IPS DF 6.9 (cell line): ENCODE results near the gene PIGA.
"Not testable (repeated sequence)": the region's sequence is repeated elsewhere in the genome, so short reads cannot be mapped to it uniquely, and the experiment has no call there.

ENCODE experiments used
- DNase-seq: peaks from one replicate; pipeline ENCODE4 v3.0.0-alpha.2; 2013; ENCODE audit warnings: low read depth, low spot score
- H3K27ac ChIP-seq: one replicate; pipeline ENCODE4 v1.5.1; 2013; ENCODE audit warnings: low read length, control low read depth
- H3K27me3 ChIP-seq: 2 replicates; pipeline ENCODE4 v1.6.1; 2013; ENCODE audit warnings: mild to moderate bottlenecking, low read length; ENCODE audit not compliant: control insufficient read depth, insufficient read depth
- H3K36me3 ChIP-seq: 2 replicates; pipeline ENCODE4 v1.6.1; 2013; ENCODE audit warnings: low read length; ENCODE audit not compliant: control insufficient read depth, insufficient read depth
- H3K4me1 ChIP-seq: 2 replicates; pipeline ENCODE4 v1.6.1; 2013; ENCODE audit warnings: low read length; ENCODE audit not compliant: control insufficient read depth, insufficient read depth
- H3K4me3 ChIP-seq: 2 replicates; pipeline ENCODE4 v1.5.1; 2013; ENCODE audit warnings: mild to moderate bottlenecking, low read length
- H3K9me3 ChIP-seq: 2 replicates; pipeline ENCODE4 v1.6.1; 2013; ENCODE audit warnings: low read length, inconsistent platforms; ENCODE audit not compliant: control insufficient read depth, insufficient read depth
- WGBS: extraction: QIAGEN DNeasy Blood & Tissue Kit; methylation state at CpG from one replicate; pipeline ENCODE4 v1.1.7; 2013; ENCODE audit warnings: mixed read lengths, missing lambda C conversion rate; ENCODE audit not compliant: insufficient read length, insufficient coverage; 5-methylcytosine and 5-hydroxymethylcytosine counted together

Gene PIGA

DNA sequence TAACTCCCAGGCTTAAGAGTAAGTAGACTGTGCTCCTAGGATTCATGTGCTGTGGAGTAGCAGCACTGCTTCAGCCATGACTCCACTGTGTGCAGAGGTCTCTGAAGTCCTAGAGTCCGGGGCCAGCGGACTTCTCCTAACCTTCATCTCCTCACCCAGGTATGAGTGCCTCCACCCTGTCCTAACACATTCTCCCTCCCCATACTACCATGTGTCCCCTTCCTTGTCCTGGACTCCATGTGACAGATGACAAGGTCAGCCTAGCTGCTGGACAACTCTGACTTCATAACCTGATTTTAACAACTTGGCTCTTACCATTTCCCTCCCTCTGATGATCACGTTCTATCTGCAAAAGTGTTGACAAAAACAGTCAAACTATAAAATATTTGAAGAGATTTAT is 36.5 kb downstream of the PIGA start:
- no peaks in the 10 kb centered on the region for H3K4me1 ChIP-seq
- WGBS: no CpG with 5 or more reads among the region's 3 CpGs
- no peak overlapping the region for H3K27ac ChIP-seq
- H3K36me3 ChIP-seq: no peaks in the 10 kb centered on the region
- H3K9me3 ChIP-seq: no peaks in the 10 kb centered on the region
- no peak for DNase-seq
- H3K27me3 ChIP-seq: no peaks in the 10 kb centered on the region
- no peak overlapping the region for H3K4me3 ChIP-seq

DNA sequence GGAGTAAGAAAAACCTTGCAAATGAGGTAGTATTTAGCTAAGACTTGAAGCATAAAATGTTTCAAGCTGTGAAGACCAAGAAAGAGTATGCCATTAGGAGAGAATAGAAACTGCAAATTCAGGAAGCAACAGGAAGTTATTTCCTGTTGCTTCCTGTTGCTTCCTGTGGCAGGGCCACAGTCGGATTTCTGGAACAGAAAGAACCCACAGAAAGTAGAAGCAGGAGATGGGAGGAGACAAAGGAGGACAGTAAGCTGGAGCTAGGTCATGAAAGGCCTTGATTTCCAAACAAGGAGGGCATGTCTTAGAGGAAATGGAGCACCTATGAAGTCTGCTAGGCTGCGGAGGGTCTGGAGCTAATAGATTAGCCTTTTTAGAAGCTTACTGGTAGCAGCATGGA is 37.1 kb downstream of the PIGA start:
- H3K27me3 ChIP-seq: no peaks in the 10 kb centered on the region
- H3K36me3 ChIP-seq: no peaks in the 10 kb centered on the region
- no peak for DNase-seq
- no peak overlapping the region for H3K27ac ChIP-seq
- H3K4me1 ChIP-seq: no peaks in the 10 kb centered on the region
- no peaks in the 10 kb centered on the region for H3K9me3 ChIP-seq
- WGBS: no CpG with 5 or more reads among the region's 2 CpGs
- no peak overlapping the region for H3K4me3 ChIP-seq

DNA sequence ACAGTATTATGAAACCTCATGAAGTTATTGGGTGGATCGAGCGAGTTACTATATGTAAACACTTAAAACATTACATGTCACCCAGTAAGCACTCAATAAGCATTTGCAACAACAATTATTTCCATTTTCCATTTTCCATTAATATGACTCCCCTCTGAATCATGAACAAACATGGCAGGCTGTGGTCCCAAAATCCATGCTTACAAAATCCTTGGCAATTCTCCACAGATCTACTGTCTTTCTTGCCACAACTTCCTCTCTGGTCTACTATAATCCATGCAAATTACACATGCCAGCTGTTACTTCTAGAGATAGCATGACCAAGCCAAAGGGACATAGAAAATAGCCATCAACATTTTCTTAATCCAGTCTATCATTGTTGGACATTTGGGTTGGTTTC is 41.9 kb downstream of the PIGA start:
- no peaks in the 10 kb centered on the region for H3K9me3 ChIP-seq
- H3K27me3 ChIP-seq: no peaks in the 10 kb centered on the region
- no peaks in the 10 kb centered on the region for H3K36me3 ChIP-seq
- H3K4me1 ChIP-seq: no peaks in the 10 kb centered on the region
- no peak overlapping the region for H3K27ac ChIP-seq
- H3K4me3 ChIP-seq: no peak overlapping the region
- no peak for DNase-seq
- no CpG with 5 or more reads among the region's 2 CpGs for WGBS

DNA sequence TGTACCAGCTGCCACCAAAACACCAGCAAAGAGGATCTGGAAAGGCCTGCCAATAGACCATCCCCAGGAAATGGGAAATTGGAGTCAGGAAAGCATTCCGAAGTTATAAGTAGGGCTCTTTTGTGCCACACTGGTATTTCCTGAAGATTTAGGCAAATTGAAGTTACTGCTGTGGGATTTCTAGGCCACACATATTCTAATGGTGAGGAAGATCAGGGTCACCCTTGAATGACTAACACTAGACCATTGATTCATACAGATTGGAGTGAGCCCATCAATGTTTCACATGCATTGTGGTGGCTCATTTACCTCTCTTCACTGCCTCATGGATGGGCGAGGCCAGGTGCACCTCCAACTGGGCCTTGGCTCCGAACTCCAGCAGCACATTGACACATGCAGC is 42.5 kb downstream of the PIGA start:
- no peaks in the 10 kb centered on the region for H3K36me3 ChIP-seq
- DNase-seq: no peak
- H3K9me3 ChIP-seq: no peaks in the 10 kb centered on the region
- H3K4me1 ChIP-seq: no peaks in the 10 kb centered on the region
- no peak overlapping the region for H3K27ac ChIP-seq
- H3K4me3 ChIP-seq: no peak overlapping the region
- no peaks in the 10 kb centered on the region for H3K27me3 ChIP-seq
- WGBS: no CpG with 5 or more reads among the region's 3 CpGs

DNA sequence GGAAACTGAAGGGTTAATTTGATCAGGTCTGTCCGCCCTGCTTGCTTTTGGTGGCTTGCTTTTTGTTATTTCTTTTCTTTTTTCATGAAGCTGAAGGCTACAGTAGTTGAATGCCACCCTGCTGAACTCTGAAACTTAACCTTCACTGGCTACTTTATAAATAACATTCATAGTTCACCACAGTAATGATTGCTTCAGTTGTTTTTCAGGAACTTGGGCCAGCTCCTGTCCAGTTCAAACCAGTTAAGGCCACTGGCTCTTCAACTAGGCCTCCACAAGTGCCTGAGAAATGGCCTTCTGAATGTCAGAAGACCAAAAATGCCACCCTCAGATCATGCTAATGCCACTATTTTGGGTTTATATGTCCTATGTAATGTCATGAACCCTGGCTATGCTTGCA is 57.7 kb downstream of the PIGA start:
- Histone ChIP-seq H3K36me3 (no peaks in the 10 kb centered on the region), H3K4me1 (no peaks in the 10 kb centered on the region), H3K27ac (no peak overlapping the region), H3K27me3 (no peaks in the 10 kb centered on the region), H3K9me3 (no peaks in the 10 kb centered on the region), H3K4me3 (no peak overlapping the region)
- WGBS: no CpG with 5 or more reads among the region's 1 CpG
- no peak for DNase-seq

DNA sequence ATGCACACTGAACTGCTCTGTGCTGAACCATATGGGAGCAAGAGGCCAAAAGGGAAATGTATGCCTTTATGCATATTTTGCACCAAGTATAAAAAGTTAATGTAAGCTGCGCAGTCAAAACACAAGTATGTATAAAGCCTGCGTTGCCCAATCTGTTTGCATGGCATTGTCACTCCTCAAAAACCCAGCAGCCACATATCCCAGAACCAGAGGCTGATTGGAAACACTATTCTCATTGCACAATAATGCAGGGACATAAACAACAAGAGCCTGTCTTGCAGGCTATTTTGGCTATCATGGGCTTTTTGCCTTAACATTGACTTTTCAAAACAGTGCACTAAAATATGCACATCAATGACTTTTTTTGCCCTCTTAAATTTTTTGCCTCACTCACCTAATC is 60.4 kb downstream of the PIGA start:
- Histone ChIP-seq H3K27ac (no peak overlapping the region), H3K27me3 (no peaks in the 10 kb centered on the region), H3K9me3 (no peaks in the 10 kb centered on the region), H3K4me1 (no peaks in the 10 kb centered on the region; the same call in 1 of the 2 replicates), H3K4me3 (no peak overlapping the region), H3K36me3 (no peaks in the 10 kb centered on the region)
- no CpG with 5 or more reads among the region's 2 CpGs for WGBS
- no peak for DNase-seq

DNA sequence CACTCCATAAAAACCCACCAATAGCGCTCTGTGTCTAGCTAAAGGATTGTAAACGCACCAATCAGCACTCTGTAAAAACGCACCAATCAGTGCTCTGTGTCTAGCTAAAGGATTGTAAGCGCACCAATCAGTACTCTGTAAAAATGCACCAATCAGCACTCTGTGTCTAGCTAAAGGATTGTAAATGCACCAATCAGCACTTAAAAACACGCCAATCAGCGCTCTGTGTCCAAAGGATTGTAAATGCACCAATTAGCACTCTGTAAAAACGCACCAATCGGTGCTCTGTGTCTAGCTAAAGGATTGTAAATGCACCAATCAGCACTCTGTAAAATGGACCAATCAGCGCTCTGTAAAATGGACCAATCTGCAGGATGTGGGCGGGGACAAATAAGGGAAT is 62.0 kb downstream of the PIGA start:
- H3K4me3 ChIP-seq, H3K27me3 ChIP-seq, DNase-seq, H3K4me1 ChIP-seq, H3K27ac ChIP-seq, H3K9me3 ChIP-seq, H3K36me3 ChIP-seq: not testable (repeated sequence)
- no CpG with 5 or more reads among the region's 10 CpGs for WGBS

DNA sequence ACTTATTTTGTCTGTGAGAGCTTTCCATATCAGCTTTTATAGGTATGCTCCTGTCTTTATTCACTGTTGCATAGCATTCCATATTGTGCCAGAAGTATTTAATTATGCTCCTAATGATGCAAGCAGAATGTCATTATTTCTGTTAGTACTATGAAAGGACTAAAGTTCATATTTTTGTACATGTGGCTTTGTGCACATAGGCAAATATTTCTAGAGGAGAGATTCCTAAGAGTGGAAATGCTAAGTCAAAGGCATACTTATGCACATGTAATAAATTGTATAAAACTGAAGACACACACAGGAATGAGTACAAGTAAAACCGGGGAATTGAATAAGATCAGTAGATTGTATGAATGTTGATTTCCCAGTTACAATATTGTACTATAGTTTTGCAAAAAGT is 63.6 kb downstream of the PIGA start:
- WGBS: no CpG with 5 or more reads among the region's 1 CpG
- no peak overlapping the region for H3K27ac ChIP-seq
- DNase-seq: no peak
- H3K36me3 ChIP-seq: no peaks in the 10 kb centered on the region
- no peak overlapping the region for H3K4me3 ChIP-seq
- H3K4me1 ChIP-seq: no peaks in the 10 kb centered on the region; the same call in 1 of the 2 replicates
- H3K27me3 ChIP-seq: no peaks in the 10 kb centered on the region
- no peaks in the 10 kb centered on the region for H3K9me3 ChIP-seq

DNA sequence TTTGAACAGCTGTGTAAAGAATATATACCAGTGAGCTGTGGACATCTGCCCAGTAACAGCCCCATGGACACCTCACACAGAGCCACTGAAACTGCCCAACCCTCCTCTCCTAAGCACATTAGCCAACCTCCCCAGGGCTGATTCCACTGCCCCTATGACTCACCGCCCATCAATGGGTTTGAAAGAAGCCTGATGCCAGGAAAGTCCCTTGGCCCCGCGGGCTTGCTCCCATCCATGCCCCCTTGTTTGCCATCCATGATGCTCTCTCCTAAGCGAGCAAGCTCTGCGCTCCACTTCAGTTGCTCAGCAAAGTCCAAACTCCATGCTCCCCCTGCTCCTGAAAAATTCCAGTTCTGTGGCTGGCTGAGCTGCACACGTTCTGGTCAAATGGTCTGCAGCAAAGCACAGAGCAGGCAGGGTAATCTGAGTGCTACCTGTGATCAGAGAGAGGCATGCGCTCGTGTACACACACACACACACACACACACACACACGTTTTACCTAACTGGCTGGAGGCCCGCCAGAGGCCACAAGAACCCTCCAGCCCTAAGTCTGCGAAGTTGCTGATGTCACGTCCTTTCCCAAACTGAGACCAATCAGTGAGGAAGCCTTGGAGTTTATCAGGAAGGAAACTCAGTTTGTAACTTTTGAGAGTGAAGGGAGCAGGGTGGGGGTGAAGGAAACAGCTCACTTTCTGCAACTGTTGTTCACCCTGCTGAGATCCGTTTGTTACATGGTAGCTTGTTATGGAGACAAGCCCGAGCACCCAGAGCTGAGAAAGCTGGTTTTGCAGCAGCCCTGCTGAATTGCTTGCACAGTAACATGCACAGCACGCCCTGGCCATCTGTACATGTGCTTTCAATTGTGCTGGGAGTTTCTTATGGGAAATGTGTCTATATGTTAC is 65.5 kb downstream of the PIGA start, which contains the start of gene ASB9:
TSS of gene ASB9 (minus strand) at position 466 of the 904 bp plus-strand sequence. CDS start at position 257, 209 bp downstream.
- H3K4me3 ChIP-seq: no peak within 1 kb of the TSS
- H3K36me3 ChIP-seq: no peaks in the 10 kb centered on the region
- no peak within 1 kb of the TSS for H3K27ac ChIP-seq
- WGBS: no CpG with 5 or more reads among the region's 15 CpGs
- H3K9me3 ChIP-seq: no peaks in the 10 kb centered on the region
- H3K4me1 ChIP-seq: no peaks in the 10 kb centered on the region; the same call in 1 of the 2 replicates
- no peak for DNase-seq
- no peaks in the 10 kb centered on the region for H3K27me3 ChIP-seq
